NCI-H82 treated with DMSO at 0.1 percent for 48 hours (cell line): Measurements from ENCODE around the gene AK8.

Source experiments
- DNase-seq: peaks from one replicate; lab custom pipeline; 2025; ENCODE audit not compliant: unreplicated experiment; lab: John Stamatoyannopoulos, UW

Gene AK8

DNA sequence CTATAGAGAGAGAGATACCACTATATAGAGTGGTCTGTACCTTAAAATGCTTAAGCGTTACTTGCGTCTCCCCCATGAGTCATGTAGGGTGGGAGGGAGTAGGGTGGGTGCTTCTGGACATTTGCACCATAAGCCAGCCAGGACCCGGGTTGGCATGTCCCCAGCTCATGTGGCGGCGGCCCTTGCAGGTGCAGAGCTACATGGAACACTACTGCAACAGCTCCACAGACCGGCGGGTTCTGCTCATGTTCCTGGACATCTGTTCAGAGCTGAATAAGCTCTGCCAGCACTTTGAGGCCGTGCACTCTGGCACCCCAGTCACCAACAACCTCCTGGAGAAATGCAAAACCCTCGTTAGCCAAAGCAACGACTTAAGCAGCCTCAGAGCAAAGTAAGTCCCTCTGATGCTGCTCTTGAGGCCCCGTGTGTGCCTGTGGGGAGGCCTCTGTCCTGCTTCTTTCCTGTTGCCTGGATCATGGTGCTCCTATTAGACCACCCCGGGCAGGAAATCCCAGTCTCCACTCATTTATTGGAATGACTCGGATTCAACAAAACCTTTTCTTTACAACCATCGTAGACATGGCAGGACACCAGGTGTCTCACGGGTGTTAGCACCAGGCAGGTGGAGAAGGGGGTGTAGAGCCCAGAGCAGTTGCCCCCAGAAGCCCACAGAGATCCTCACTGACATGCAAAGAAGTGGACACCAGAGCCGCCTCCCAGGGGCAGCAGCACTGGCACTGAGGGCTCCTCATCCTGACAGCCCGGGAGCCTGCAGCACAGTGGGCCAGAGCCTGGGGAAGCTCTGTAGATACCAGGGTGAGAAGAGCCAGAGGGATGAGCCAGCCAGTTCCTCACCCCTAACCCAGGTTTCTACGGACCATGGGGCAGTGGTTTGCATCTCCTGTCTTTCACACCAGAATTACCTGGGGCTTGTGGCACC lies 9.4 kb upstream of the AK8 start:
- DNase-seq = no peak

GRCh38 chr9:132886334-132886725 lies 8.2 kb upstream of the AK8 start:
- DNase-seq = no peak

DNA sequence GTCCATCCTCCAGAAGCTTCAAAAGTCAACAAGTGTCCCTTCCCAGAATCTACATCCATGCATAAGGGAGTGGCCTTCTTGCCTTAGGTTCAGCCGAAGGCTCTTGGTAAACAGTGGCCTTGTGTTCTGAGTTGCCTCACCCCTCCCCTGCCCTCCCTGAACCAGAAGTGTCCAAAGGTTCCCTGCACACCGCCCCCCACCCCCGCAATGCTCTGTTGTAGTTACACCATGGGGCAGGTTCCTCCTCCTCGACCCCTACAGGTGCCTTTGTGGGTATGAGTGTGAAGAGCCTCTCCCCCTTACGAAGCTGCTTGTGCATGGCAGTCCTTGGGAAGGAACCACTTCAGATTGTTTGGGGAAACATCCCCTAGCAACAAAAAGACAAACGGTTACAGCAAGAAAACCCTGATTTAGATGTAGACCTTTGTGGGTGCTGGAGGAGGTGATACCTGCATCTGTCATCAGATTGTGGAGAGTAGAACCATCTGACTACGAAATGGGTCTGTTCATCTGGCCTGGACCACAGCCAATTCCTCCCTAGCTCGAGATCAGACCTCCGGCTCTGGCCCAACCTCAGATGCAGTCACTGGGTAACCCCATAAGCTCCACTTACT lies 7.7 kb upstream of the AK8 start:
- DNase-seq = no peak

DNA sequence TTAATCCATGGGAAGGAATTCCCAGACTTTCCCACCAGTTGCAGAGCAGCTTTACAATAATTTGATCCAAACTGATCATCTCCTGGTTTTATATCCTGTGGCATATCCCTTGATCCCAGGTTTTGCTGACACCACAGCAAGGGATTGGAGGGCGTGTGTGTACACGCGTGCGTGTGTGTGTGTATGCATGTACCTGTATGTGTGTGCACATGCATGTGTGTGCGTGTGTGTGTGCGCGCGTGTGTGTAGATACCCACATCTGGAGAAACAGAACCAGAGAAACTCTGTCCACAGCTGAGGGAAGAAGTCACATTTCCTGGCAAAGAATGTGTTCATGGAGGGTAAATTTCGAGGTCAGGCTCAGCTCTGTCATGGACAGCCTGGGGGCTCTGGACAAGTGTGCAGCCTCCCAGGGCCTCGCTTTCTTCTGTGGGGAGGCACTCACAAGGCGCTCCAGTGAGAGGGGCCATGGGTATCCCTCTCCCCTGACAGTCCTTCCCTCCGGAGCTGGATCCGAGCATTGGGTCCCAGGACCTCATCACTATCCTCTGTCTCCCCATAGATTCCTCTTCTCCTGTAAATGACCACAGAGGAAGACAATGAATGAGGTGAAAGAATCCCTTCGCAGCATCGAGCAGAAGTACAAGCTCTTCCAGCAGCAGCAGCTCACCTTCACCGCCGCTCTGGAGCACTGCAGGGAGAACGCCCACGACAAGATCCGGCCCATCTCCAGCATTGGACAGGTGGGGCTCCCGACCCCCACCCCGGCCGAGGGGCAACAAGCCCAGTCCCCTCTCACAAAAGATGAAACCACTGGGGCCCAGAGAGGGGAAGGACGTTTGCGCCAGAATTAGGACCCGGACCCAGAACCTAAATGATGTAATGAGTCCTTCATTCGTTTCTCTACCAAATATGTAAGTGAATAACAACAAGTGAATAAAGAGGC lies 5.5 kb upstream of the AK8 start:
- DNase-seq = no peak

DNA sequence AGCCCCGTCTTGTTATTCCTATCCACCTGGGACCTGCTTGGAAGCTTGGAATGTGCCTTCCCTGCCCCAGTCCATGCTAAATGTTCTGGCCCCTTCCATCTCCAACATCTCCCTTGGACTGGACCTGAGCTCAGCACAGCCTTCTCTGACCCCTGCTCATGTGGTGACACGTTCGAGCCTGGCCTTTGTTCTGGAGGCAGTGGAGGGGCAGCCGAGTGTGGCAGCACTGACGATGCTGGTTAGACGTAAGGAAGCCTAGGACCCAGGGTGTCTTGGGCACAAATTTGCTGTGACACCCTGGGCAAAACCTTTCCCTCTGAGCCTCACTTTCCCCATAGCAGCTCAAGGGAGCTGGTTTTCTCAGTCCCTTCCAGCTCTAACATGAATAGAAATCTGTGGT lies 4.5 kb upstream of the AK8 start:
- no peak for DNase-seq

- DNase-seq = no peak
Observed at GRCh38 chr9:132881826-132882225, 3.7 kb upstream of the AK8 start.

DNA sequence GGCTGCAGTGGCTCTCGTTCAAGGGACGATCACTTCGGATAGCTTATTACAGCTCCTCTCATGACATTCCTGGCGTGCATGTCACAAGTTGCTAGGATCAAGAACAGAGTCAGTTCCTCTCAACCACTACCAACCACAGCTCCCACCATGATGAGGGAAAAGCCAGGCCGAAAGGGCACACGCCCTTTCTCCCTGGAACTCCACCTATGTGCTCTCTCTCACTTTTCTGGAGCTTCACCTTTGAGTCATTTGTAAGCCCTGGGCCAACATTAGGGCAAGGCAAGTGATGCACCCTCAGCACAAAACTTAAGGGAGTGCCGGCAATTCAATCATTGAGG lies 2.2 kb upstream of the AK8 start:
- no peak for DNase-seq

DNA sequence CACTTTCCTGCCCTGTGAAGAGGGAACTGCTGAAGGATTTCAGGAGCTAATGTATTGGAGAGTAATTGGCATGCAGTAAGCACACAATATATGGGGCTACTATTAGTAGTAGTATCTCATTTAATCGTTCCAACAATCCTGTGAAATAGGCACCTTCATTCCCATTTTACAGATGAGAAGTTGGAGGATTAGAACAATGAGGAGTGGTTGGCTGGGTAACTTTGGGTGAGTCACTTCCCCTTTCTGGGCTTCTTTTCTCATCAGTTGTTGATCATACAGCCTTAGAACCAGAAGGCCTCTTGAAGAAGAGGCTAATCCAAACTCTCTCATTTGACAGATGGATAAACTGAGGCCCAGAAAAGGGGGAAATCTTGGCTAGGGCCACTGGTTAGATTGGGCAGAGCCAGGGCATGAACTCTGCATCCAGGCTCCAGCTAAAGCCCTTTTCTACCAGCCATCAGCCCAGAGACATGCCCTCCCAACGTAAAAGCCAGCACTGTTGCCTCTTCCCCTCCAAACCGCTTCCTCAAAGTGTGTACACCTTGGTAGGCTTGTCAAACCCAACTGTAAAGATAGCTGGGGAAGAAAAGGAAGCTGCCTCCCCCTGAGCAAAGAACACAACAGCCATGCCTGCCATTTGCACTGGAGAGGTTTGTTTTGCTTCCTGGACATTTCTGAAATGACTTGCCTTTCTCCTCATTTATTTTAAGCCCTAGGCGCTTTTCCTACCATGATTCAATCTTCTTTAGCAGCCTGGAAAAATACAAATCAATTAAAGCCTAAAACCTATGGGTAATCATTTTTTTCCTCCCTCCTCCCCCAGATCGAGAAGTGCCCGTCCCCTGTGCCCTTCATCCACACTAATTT lies 1.6 kb upstream of the AK8 start:
- DNase-seq = no peak

DNA sequence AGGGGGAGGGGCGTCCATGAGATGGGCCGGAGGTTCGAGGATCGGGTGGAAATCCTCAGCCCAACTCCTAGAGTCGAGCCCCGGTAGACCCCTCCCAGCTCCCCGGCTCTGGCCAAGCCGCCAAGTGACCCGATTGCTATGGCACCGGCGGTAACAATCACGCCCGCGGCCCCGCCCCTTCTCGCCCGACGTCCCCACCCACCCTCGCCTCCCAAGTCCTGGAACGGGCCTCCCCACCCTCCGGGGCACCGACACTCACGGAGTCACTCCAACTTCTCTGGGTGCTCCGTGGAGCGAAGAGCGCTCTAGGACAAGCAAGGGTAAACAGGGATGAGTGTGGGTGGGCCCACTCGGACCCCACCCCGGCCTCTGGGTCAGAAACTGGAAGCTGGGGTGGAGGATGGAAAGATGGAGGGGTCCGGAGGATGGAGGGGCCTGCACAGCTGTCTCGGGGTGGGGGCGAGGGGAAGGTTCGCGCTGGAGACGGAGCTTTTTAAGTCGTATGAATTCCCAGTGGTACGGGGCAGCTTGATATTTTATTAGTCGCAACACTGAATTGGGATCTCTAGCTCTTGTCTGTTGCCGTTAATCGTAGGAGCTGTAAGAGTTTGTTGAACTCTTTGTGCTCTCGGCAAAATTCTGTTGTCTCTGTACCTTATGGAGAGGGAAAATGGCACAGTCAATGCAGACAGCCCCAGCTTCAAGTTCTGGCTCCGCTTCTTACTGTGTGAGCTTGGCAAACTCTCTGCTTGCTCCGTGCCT lies 792 bp upstream of the AK8 start, which contains the start of gene SPACA9:
SPACA9 (plus strand) TSS at position 204 of the 762 bp plus-strand sequence. CDS start 5,050 bp downstream, outside the sequence.
- no peak for DNase-seq

DNA sequence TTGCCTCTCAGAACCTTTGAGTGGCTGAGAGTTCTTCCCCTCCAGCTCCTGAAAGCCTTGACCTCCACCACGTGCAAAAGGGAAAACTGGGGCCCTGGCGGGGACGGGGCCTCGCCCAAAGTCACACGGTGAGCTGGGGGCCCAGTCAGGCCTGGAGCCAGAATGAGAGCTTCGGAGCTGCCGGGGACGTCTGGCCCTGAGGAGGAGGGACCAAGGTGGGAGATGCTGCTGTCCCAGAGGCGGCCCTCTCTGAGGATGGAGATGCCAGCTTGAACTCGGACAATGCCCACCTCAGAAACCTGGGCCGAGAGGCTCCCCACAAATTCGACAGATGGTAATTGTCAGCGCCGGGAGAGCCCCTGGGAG lies 643 bp downstream of the AK8 start:
- DNase-seq = no peak

- DNase-seq = no peak
Observed at GRCh38 chr9:132876849-132877248, 1.2 kb downstream of the AK8 start.

DNA sequence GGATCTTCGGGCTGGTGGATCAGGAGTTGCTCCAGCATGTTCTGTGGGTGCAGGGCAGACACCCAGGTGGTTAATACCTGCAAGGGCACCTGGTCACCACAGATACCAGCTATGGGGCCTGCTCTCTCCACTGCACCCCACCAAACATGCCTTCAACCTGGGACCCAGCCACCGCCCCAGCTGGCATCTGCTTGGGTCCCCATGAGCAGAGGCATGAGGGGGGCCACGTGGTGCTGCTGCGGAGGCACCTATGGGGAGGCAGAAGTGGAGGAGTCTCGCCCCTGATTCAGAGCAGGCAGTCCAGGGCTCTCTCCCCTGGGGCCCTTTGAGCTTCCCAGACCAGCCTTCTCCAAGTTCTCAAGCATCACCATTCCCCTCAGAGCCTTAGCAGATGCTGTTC lies 2.9 kb downstream of the AK8 start:
- no peak for DNase-seq

DNA sequence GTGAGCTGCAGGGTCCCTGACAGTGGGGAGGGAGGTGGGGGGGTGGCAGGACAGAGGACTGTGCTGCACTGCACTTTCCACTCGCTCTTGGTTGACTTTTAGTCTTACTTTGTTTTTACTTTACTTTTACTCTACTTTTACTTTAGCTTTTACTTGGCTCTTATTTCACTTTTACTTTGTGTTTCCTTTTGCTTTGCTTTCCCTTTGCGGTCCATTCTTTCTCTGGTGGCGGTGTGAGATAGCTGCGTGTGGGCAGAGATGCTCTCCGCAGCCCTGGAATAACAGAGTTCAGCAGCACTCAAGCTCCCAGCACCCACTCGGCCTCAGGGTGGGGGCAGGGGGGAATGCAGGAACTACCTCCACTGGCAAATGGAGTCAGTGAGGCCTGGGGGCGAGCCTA lies 4.7 kb downstream of the AK8 start:
- DNase-seq = no peak

DNA sequence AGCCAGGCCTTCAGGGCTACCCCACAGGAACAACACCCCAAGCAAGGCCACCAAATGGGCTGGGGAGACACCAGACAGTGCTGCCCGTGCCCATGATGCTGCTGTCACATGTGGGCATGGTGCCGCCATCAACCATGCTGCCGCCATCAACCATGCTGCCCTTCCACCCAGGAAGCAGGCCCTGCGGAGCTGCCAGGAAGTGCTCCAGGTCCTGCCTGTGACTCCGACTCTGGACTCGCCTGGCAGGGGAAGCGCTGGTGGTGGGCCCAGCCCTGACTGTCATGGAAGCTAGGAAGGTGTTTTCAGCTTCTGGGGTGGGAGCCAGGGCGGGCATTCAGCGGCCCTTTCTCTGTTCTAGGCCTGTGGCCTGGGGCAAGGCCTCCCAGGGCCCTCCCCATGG lies 8.8 kb downstream of the AK8 start:
- no peak for DNase-seq

DNA sequence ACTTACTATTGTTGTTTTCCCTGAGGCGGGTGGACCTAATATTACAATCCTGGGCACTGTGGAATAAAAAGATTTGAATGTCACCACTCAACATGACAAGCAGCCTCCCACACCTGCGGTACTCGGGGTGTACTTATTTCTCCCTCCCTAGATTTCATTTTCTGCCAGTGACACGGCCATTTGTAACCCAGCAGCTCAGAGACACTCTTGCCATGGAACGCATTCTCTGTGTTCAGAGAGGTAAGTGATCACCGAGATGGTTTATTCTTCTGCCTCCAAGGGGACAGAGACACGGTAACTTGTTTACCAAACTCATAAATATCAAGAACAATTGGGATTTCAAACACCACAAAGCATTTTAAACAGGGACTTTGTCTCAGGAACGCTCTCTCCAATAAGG lies 11.2 kb downstream of the AK8 start:
- no peak for DNase-seq

DNA sequence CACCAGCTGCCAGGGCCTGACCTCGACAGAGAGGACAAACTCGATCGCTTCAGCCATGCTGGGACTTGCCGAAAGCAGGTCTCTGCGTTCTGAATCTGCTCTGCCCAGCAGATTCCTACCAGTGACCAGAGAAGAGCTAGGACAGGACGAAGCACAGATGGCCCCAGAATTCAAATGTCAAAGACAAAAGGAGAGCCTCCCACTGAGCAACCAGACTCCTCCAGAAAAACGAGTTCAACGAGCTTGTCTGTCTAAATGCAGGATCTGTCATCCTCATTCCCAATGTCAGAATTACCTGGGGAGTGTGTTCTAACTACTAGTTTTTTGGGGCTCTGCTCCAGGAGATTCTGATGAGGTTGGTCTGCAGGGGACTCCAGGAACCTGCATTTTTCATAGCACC lies 13.4 kb downstream of the AK8 start:
- no peak for DNase-seq

- no peak for DNase-seq
Observed at GRCh38 chr9:132864277-132864676, 13.8 kb downstream of the AK8 start.

DNA sequence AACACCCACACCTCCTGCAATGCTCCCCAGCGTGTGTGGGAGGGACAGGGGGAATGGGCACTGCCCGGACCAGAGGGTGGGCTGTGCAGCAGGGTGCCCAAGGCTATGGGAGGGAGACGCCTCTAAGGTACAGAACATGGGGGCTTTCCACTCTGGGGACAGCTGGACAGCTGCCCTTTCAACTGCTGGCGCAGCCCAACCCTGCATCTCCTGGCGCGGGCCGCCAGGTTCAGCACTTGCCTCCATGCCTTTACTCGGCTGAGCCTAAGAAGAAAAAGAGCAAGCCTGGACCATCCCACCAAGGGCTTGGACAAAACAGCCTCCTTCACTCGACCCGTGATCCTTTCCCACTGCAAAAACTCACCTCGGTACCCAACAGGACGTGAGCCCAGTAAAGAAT lies 15.0 kb downstream of the AK8 start:
- DNase-seq = no peak

DNA sequence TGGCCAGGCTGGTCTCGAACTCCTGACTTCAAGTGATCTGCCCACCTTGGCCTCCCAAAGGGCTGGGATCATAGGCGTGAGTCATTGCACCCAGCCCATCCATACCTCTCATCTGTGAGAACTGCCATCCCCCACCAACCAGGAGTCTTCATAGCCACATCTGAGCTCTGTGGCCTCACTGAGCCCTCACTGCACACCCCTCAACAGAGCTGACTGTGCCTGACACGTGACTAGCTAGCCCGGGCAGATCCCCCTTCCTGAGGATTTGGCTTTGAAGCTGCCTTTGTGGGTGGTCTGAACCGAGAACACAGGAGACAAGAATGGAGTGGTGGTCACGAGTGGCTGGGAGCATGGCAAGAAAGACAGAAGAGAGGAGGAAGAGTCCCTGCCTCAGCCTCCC lies 15.6 kb downstream of the AK8 start:
- DNase-seq = no peak

DNA sequence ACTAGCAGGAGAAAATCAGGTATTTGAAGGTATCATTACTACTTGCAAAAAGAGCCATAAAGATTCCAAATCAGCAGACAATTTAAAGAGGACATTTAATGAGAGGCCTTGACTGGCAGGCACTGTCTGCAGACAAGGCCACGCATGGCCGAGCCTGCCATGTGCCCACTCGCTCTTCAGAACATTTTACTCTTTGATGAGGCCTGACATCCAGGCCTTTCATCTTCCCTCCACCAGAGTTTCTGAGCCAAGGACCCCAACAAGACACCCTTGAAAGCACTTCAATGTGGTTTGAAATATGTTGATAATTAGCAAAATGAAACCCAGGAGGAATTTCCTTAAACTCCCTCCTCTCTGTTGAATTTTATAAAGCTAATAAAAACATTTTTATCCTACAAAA lies 16.4 kb downstream of the AK8 start:
- no peak for DNase-seq
